Measurements from ENCODE around the gene DAB2IP. TPM values are rescaled to one million over a fixed set of nuclear protein-coding genes. Genes with fewer than 3 reads are reported as not detected.

DAB2IP gene
- total RNA-seq, 1 experiment from 2014 or later, result 52.6 TPM

GRCh38 chr9:121822093-121823085, 171.0 kb downstream of the DAB2IP start:
- DNase-seq (ENCODE audit: low spot score), result no peak
- no peak for ATAC-seq
- H3K27me3 Mint-ChIP-seq (ENCODE audit: low read depth), result no peaks in the 10 kb centered on the region
- ChIA-PET POLR2A (no interaction called here), CTCF (interaction anchor here (0.9 to 1.2 kb wide), 6 partner anchors 9 to 272 kb away, joined by 3 to 7 read pairs (median 4); no protein-coding TSS in a partner anchor)
- no peak overlapping the region for H3K4me3 Mint-ChIP-seq
- TF ChIP-seq NR2C2 (CRISPR knock-in tag; IDR thresholded peaks at IDR 0.05) (no peak), TEAD1 (CRISPR knock-in tag; IDR thresholded peaks at IDR 0.05) (no peak), AR (CRISPR knock-in tag; IDR thresholded peaks at IDR 0.05) (no peak), IRF2 (CRISPR knock-in tag; IDR thresholded peaks at IDR 0.05; ENCODE audit: borderline replicate concordance, low read depth) (no peak), ATF6 (CRISPR knock-in tag; IDR thresholded peaks at IDR 0.05) (no peak), GTF2I (CRISPR knock-in tag; conservative IDR thresholded peaks at IDR 0.05) (no peak)
- no peaks in the 10 kb centered on the region for H3K9me3 Mint-ChIP-seq
- peak overlapping the region; percentile 33; the same call in 1 of the 2 replicates for H3K27ac Mint-ChIP-seq
- H3K36me3 Mint-ChIP-seq, result no peaks in the 10 kb centered on the region
- H3K4me1 Mint-ChIP-seq, result peaks cover 47% of the 10 kb centered on the region

- Mint-ChIP-seq H3K4me1 (peaks cover 37% of the 10 kb centered on the region), H3K27me3 (ENCODE audit: low read depth) (no peaks in the 10 kb centered on the region), H3K36me3 (no peaks in the 10 kb centered on the region), H3K4me3 (no peak overlapping the region), H3K27ac (no peak overlapping the region), H3K9me3 (no peaks in the 10 kb centered on the region)
- ATAC-seq (no peak), DNase-seq (ENCODE audit: low spot score) (no peak)
- POLR2A ChIA-PET, result interaction anchor here (0.6 kb wide), 1 partner anchor 372 kb away, joined by 3 read pairs; no protein-coding TSS in a partner anchor
- CTCF ChIA-PET, result interaction anchor here (1.0 to 1.2 kb wide), 3 partner anchors 10 to 107 kb away, joined by 4 to 7 read pairs (median 5); no protein-coding TSS in a partner anchor
- TF ChIP-seq ZNF425 (CRISPR knock-in tag; conservative IDR thresholded peaks at IDR 0.05), result no peak
- TF ChIP-seq TCF7 (CRISPR knock-in tag; IDR thresholded peaks at IDR 0.05; ENCODE audit: low read depth), result no peak
Measured at GRCh38 chr9:121823451-121824169, 172.2 kb downstream of the DAB2IP start.

GRCh38 chr9:121824651-121825030, 173.2 kb downstream of the DAB2IP start:
- Mint-ChIP-seq H3K27ac (no peak overlapping the region), H3K4me1 (peaks cover 27% of the 10 kb centered on the region), H3K27me3 (ENCODE audit: low read depth) (no peaks in the 10 kb centered on the region), H3K36me3 (no peaks in the 10 kb centered on the region), H3K9me3 (no peaks in the 10 kb centered on the region), H3K4me3 (no peak overlapping the region)
- DNase-seq (ENCODE audit: low spot score) (no peak), ATAC-seq (peak; percentile 59)
- ChIA-PET POLR2A (no interaction called here), CTCF (interaction anchor here (0.6 to 1.7 kb wide), 6 partner anchors 11 to 661 kb away, joined by 3 to 6 read pairs (median 3); no protein-coding TSS in a partner anchor)
- TF ChIP-seq ETV6 (CRISPR knock-in tag; IDR thresholded peaks at IDR 0.05), result no peak
- TF ChIP-seq ZBTB43 (CRISPR knock-in tag; IDR thresholded peaks at IDR 0.05), result no peak
- no peak for TF ChIP-seq SOX15 (CRISPR knock-in tag; IDR thresholded peaks at IDR 0.05)
- no peak for TF ChIP-seq ZSCAN18 (CRISPR knock-in tag; IDR thresholded peaks at IDR 0.05)
- no peak for TF ChIP-seq TEAD4 (CRISPR knock-in tag; IDR thresholded peaks at IDR 0.05)
- TF ChIP-seq ZBTB21 (CRISPR knock-in tag; IDR thresholded peaks at IDR 0.05; ENCODE audit: borderline replicate concordance), result no peak
- no peak for TF ChIP-seq TEAD1 (CRISPR knock-in tag; IDR thresholded peaks at IDR 0.05)
